Measurements from ENCODE around the gene OR5D18. TPM values are rescaled to one million over a fixed set of nuclear protein-coding genes. Genes with fewer than 3 reads are reported as not detected.
"Not testable (repeated sequence)": the region's sequence is repeated elsewhere in the genome, so short reads cannot be mapped to it uniquely, and the experiment has no call there.

The OR5D18 gene
- total RNA-seq (2014; rRNA removed; shearing (Covaris generic)), result not detected in 2 replicates

- no peak for DNase-seq (ENCODE audit: low spot score)
Measured at GRCh38 chr11:55819330-55819729, at the start of gene OR5D18. Gene OR5D18 (plus strand): TSS chr11:55819630. CDS start chr11:55819630, 0 bp downstream.

DNA sequence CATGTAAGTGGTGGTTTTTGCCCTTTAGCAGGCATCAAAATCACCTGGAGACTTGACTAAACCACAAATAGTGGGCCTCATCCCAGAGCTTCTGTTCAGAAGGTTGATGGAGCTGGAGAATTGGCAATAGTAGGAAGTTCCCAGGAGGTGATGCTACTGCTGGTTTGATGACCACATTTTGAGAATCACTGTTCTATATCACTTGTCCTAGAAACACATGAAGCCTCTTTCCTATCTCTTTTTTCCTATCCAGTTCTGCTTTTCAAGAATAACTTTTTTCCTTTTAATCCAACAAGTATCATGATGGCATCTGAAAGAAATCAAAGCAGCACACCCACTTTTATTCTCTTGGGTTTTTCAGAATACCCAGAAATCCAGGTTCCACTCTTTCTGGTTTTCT, 46.3 kb upstream of the OR5D18 start, which contains the start of gene OR5D13:
Gene OR5D13, plus strand, starts transcription at position 301 of the 400 bp plus-strand sequence. Its CDS starts 0 bp downstream, at position 301.
- no peak for DNase-seq (ENCODE audit: low spot score)

DNA sequence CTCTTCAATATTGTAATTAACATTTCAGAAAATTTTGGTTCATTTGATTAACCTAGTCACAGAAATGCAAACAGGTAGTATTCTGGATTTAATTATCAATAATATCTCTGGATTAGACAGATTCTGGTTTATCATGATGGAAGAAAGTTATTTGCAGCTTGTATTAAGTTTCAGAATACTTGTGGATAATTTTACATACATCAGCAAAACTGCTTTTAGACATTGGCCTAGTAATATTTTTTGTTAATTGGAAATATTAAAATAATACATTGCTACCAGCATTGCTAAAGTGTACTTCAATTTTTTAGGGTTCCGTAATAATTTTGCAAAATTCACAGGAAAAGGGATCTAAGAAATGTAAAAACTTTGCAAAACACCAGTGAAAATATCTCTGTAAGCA, 27.8 kb upstream of the OR5D18 start:
- no peak for DNase-seq (ENCODE audit: low spot score)

- DNase-seq (ENCODE audit: low spot score), result no peak
Measured at GRCh38 chr11:55793321-55793720, 26.1 kb upstream of the OR5D18 start.

DNA sequence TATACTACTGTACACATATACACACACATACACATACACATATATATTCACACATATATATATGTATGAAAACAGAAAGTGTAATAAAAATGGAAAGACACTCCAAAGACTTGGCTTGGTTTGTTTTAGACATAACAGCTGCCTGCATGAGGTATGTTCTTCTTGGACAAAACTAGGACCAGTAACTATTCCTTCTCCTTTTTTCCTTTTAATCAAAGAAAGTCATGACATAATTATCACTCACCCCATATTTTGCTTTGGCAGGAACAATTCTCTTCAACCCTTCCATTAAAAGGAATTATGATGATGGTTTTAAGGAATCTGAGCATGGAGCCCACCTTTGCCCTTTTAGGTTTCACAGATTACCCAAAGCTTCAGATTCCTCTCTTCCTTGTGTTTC, 24.2 kb upstream of the OR5D18 start, which contains the start of gene OR5D14:
Gene OR5D14, plus strand, starts transcription at position 301 of the 400 bp plus-strand sequence. Its CDS starts 0 bp downstream, at position 301.
- DNase-seq (ENCODE audit: low spot score), result no peak

DNA sequence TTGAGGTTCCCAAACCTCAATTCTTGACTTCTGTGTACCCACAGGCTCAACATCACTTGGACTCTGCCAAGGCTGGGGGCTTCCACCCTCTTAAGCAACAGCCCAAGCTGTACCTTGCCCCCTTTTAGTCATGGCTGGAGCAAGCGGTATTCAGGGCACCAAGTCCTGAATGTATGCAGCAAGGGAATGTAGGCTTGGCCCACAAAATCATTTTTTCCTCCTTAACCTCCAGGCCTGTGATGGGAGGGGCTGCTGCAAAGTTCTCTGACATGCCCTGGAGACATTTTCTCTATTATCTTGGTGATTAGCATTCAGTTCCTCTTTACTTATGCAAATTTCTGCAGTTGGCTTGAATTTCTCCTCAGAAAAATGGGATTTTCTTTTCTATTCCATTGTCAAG, 13.2 kb upstream of the OR5D18 start:
- no peak for DNase-seq (ENCODE audit: low spot score)

DNA sequence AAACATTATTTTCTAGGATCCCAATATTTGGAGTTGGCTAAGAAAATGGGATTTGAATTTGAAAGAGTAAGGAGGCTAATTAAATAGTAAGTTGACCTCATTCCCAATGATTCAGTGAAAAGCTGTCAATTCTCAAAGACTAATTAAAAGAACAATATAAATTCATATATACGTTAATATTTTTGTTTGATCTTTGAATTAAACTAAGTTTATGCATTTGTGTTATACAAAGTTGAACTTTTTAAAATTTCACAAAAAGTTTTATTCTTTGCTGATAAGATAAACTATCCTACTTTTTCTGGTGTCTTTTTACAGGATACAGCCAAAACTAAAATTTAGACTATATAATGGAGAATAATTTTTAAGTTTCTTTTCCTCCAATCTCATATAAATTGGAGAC, 8.4 kb upstream of the OR5D18 start, which contains the start of gene OR5L1:
Gene OR5L1, plus strand, starts transcription at position 301 of the 400 bp plus-strand sequence. CDS start 100 bp downstream, outside the sequence.
- DNase-seq (ENCODE audit: low spot score), result no peak

DNA sequence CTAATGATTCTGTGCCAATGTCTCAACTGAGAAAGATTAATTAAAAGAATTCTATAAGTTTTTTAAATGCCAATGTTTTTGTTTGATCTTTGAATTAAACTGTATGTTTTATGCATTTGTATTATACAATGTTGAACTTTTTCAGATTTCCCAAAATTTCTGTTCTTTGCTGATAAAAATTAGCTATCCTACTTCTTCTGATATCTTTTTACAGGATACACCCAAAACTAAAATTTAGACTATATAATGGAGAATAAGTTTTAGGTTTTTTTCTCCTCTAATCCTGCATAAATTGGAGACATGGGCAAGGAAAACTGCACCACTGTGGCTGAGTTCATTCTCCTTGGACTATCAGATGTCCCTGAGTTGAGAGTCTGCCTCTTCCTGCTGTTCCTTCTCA, 7.5 kb downstream of the OR5D18 start, which contains the start of gene OR5L2:
Gene OR5L2, plus strand, starts transcription at position 301 of the 400 bp plus-strand sequence. Its CDS starts 0 bp downstream, at position 301.
- DNase-seq (ENCODE audit: low spot score), result no peak

DNA sequence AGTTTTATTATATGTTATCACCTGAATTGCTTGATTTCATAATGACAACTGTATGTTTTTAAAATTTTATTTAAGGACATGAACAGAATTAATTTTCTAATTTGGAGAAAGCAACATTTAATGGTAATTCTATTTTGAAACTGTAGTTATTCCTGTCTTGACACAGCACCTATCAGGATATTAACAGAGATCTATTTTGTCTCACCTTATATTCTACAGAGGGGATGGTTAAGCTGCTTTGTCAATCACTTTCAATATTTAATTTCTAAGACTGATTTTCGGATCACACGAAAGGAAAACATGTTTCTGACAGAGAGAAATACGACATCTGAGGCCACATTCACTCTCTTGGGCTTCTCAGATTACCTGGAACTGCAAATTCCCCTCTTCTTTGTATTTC, 19.0 kb downstream of the OR5D18 start, which contains the start of gene OR5D16:
Gene OR5D16, plus strand, starts transcription at position 301 of the 400 bp plus-strand sequence. Its CDS starts 0 bp downstream, at position 301.
- DNase-seq (ENCODE audit: low spot score), result no peak

- no peak for DNase-seq (ENCODE audit: low spot score)
Measured at GRCh38 chr11:55847453-55847852, 28.0 kb downstream of the OR5D18 start.

DNA sequence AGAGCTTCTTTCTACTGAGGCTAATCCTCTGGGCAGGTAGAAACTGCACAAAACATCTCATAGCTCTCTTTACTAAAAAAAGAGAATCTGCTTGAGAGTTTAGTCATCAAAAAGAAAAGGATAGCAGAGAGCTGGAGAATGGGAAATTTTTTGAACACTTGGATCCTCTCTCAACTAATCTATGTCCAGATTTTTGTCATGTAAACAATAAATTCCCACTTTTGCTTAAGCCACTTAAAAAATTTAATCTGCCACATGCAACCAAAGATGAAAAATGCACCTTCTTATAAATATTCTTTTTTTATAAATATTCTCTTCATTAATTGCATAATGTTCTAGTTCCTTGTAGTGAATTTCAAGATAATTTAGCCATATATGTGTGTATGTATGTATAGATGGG, 29.6 kb downstream of the OR5D18 start:
- no peak for DNase-seq (ENCODE audit: low spot score)

- DNase-seq (ENCODE audit: low spot score), result no peak
Measured at GRCh38 chr11:55852141-55852540, 32.7 kb downstream of the OR5D18 start.

DNA sequence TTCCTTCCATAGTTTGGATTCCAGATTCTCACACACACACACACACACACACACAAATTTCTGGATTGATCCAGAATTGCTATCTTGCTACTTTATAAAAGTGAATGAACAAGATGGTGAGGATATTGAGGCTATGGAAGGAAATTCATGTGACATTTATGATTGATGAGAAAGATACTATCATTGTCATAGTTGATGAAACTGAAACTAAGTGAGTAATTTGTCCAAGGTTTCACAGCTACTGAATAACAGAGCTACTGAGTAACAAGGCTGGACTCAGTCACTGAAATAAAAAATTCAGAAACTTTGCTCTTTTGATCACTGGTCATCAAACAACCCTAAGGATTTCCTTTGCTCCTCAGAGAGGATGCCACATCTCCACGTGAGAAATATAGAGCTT, 35.3 kb downstream of the OR5D18 start:
- no peak for DNase-seq (ENCODE audit: low spot score)

GRCh38 chr11:55867354-55867753, 47.9 kb downstream of the OR5D18 start:
- DNase-seq (ENCODE audit: low spot score), result not testable (repeated sequence)

Other genes starting within 250 kb of the OR5D18 start
- gene OR4C16, start 247.5 kb upstream of the OR5D18 start, total RNA-seq (2014; rRNA removed; shearing (Covaris generic)), result not detected in 2 replicates
- gene OR4C11, start 212.0 kb upstream of the OR5D18 start, total RNA-seq (2014; rRNA removed; shearing (Covaris generic)), result not detected in 2 replicates
- not detected in 2 replicates for gene OR4P4, start 184.5 kb upstream of the OR5D18 start, total RNA-seq (2014; rRNA removed; shearing (Covaris generic))
- gene OR4S2, start 171.3 kb upstream of the OR5D18 start, total RNA-seq (2014; rRNA removed; shearing (Covaris generic)), result not detected in 2 replicates
- not detected in 2 replicates for gene OR4C6, start 157.4 kb upstream of the OR5D18 start, total RNA-seq (2014; rRNA removed; shearing (Covaris generic))
- gene OR5D13, start 46.2 kb upstream of the OR5D18 start, total RNA-seq (2014; rRNA removed; shearing (Covaris generic)), result not detected in 2 replicates
- gene OR5D14, start 24.1 kb upstream of the OR5D18 start, total RNA-seq (2014; rRNA removed; shearing (Covaris generic)), result not detected in 2 replicates
- not detected in 2 replicates for gene OR5L1, start 8.3 kb upstream of the OR5D18 start, total RNA-seq (2014; rRNA removed; shearing (Covaris generic))
- not detected in 2 replicates for gene OR5L2, start 7.6 kb downstream of the OR5D18 start, total RNA-seq (2014; rRNA removed; shearing (Covaris generic))
- not detected in 2 replicates for gene OR5D16, start 19.1 kb downstream of the OR5D18 start, total RNA-seq (2014; rRNA removed; shearing (Covaris generic))
- not detected in 2 replicates for gene TRIM51, start 63.7 kb downstream of the OR5D18 start, total RNA-seq (2014; rRNA removed; shearing (Covaris generic))
- not detected in 2 replicates for gene OR5W2, start 95.0 kb downstream of the OR5D18 start, total RNA-seq (2014; rRNA removed; shearing (Covaris generic))
- gene OR5I1, start 116.8 kb downstream of the OR5D18 start, total RNA-seq (2014; rRNA removed; shearing (Covaris generic)), result not detected in 2 replicates
- gene OR10AG1, start 150.3 kb downstream of the OR5D18 start, total RNA-seq (2014; rRNA removed; shearing (Covaris generic)), result not detected in 2 replicates
- gene OR5F1, start 175.0 kb downstream of the OR5D18 start, total RNA-seq (2014; rRNA removed; shearing (Covaris generic)), result not detected in 2 replicates
- gene OR5AS1, start 208.0 kb downstream of the OR5D18 start, total RNA-seq (2014; rRNA removed; shearing (Covaris generic)), result not detected in 2 replicates

Data from A172 (cell line).